Measurements from ENCODE around the gene CEP20.

The CEP20 gene

GRCh38 chr16:15825750-15826305 lies 62.6 kb downstream of the CEP20 start:
- H3K36me3 ChIP-seq (replicated peaks) = no peaks in the 10 kb centered on the region
- H3K27ac ChIP-seq = no peak overlapping the region
- H3K27me3 ChIP-seq (replicated peaks) = no peaks in the 10 kb centered on the region
- no peak overlapping the region for H3K4me3 ChIP-seq (ENCODE audit: low read depth, low read length)
- no peak for TF ChIP-seq CTCF (IDR thresholded peaks at IDR 0.05; ENCODE audit: low read depth, low read length, missing control alignments)
- no peak for DNase-seq
- in situ Hi-C loops (cut with HindIII; ENCODE audit: low pct_ligation_motif_present, low sequenced_read_pairs) = no loop called here

GRCh38 chr16:15822957-15823356 lies 65.4 kb downstream of the CEP20 start:
- no peak for TF ChIP-seq CTCF (IDR thresholded peaks at IDR 0.05; ENCODE audit: low read depth, low read length, missing control alignments)
- H3K4me3 ChIP-seq (ENCODE audit: low read depth, low read length) = no peak overlapping the region
- H3K27me3 ChIP-seq (replicated peaks) = no peaks in the 10 kb centered on the region
- in situ Hi-C loops (cut with HindIII; ENCODE audit: low pct_ligation_motif_present, low sequenced_read_pairs) = no loop called here
- no peak overlapping the region for H3K27ac ChIP-seq
- no peak for DNase-seq
- no peaks in the 10 kb centered on the region for H3K36me3 ChIP-seq (replicated peaks)

DNA sequence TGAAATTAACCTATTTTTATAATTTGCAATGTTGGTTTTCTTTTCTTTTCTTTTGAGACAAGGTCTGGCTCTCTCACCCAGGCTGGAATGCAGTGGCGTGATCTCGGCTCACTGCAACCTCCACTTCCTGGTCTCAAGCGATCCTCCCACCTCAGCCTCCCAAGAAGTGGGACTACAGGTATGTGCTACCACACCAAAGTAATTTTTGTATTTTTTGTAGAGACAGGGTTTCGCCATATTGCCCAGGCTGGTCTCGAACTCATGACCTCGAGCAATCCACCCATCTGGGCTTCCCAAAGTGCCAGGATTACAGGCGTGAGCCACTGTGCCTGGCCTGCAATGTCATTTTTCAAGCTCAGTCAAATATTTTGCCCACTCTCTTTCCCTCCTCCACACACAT lies 67.6 kb downstream of the CEP20 start:
- in situ Hi-C loops (cut with HindIII; ENCODE audit: low pct_ligation_motif_present, low sequenced_read_pairs) = no loop called here
- TF ChIP-seq CTCF (IDR thresholded peaks at IDR 0.05; ENCODE audit: low read depth, low read length, missing control alignments) = no peak
- no peak overlapping the region for H3K27ac ChIP-seq
- no peak overlapping the region for H3K4me3 ChIP-seq (ENCODE audit: low read depth, low read length)
- H3K36me3 ChIP-seq (replicated peaks) = no peaks in the 10 kb centered on the region
- H3K27me3 ChIP-seq (replicated peaks) = no peaks in the 10 kb centered on the region
- DNase-seq = no peak

DNA sequence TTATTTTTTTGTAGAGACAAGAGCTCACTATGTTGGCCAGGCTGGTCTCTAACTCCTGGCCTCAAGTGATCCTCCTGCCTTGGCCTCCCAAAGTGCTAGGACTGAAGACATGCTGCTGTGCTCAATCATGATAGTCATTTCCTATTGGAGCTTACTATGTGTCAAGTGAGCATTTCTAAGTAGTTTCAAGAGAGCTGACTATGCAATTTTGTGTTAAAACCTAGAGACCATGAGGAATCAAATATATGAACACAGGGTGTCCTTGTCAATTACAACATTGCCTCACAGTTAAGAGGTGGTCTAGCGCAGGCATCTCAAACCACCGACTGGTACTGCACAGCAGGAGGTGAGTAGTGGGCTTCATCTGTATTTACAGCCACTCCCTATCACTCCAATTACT lies 69.4 kb downstream of the CEP20 start:
- H3K4me3 ChIP-seq (ENCODE audit: low read depth, low read length) = no peak overlapping the region
- H3K27me3 ChIP-seq (replicated peaks) = no peaks in the 10 kb centered on the region
- in situ Hi-C loops (cut with HindIII; ENCODE audit: low pct_ligation_motif_present, low sequenced_read_pairs) = no loop called here
- no peak overlapping the region for H3K27ac ChIP-seq
- TF ChIP-seq CTCF (IDR thresholded peaks at IDR 0.05; ENCODE audit: low read depth, low read length, missing control alignments) = no peak
- no peaks in the 10 kb centered on the region for H3K36me3 ChIP-seq (replicated peaks)
- DNase-seq = no peak

DNA sequence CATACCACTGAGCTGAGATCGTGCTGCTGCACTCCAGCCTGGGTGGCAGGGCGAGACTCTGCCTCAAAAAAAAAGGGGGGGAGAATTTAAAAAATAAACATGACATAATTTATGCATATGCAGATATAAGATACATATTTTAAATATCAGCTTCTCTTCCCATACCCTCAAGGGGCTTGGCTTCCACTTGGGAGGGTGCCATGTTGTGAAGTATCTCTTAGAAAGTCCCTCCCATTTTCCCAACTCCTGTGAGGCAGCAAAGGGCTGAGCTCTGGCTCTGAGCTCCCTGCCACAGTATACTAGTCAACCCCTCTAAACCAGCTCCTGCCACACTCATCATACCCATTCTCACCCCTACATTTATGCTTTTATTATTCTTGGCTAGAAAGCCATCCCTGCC lies 71.0 kb downstream of the CEP20 start:
- no peak for DNase-seq
- Histone ChIP-seq H3K27me3 (replicated peaks) (peaks cover 3% of the 10 kb centered on the region), H3K4me3 (ENCODE audit: low read depth, low read length) (no peak overlapping the region), H3K27ac (no peak overlapping the region), H3K36me3 (replicated peaks) (no peaks in the 10 kb centered on the region)
- TF ChIP-seq CTCF (IDR thresholded peaks at IDR 0.05; ENCODE audit: low read depth, low read length, missing control alignments) = no peak
- in situ Hi-C loops (cut with HindIII; ENCODE audit: low pct_ligation_motif_present, low sequenced_read_pairs) = no loop called here

DNA sequence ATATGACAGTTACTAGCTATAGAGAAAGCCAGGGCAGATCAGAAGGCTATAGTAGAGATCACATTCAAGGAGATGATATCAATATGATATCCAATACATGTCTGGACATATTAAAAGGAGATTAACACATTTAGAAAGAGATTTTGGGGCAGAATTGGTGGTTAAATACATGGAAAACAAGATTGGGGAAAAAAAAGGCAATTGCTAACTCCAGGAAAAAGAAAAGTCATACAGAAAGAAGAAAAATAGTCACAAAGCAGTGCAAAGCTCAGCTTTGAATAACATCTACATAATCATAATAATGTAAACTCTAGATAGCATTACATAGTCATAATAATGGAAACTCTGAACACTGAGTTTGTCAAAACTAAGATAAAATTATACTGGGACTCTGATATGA lies 72.2 kb downstream of the CEP20 start:
- no peak overlapping the region for H3K27ac ChIP-seq
- DNase-seq = no peak
- no peak overlapping the region for H3K4me3 ChIP-seq (ENCODE audit: low read depth, low read length)
- in situ Hi-C loops (cut with HindIII; ENCODE audit: low pct_ligation_motif_present, low sequenced_read_pairs) = no loop called here
- H3K36me3 ChIP-seq (replicated peaks) = no peaks in the 10 kb centered on the region
- no peak for TF ChIP-seq CTCF (IDR thresholded peaks at IDR 0.05; ENCODE audit: low read depth, low read length, missing control alignments)
- H3K27me3 ChIP-seq (replicated peaks) = peaks cover 3% of the 10 kb centered on the region

Measured in brain microvascular endothelial cell (primary cell).